IPS-20b (cell line): ENCODE results near the gene TLN1.
A peak's percentile ranks its signal among the peaks of the same experiment; 100 is the strongest.

ENCODE experiments used
- H3K27ac ChIP-seq: one replicate; pipeline ENCODE4 v1.5.1; 2013; ENCODE audit warnings: low read length
- H3K27me3 ChIP-seq: 2 replicates; pipeline ENCODE4 v1.6.1; 2013; ENCODE audit warnings: mild to moderate bottlenecking, low read length, inconsistent platforms; ENCODE audit not compliant: insufficient read depth
- H3K36me3 ChIP-seq: 2 replicates; pipeline ENCODE4 v1.6.1; 2013; ENCODE audit warnings: low read depth, mild to moderate bottlenecking, inconsistent platforms, low read length, moderate library complexity; ENCODE audit not compliant: insufficient read depth
- H3K4me1 ChIP-seq: 2 replicates; pipeline ENCODE4 v1.6.1; 2013; ENCODE audit warnings: mild to moderate bottlenecking, control low read depth, inconsistent platforms, low read length, moderate library complexity; ENCODE audit not compliant: insufficient read depth
- H3K4me3 ChIP-seq: 2 replicates; pipeline ENCODE4 v1.5.1; 2013; ENCODE audit warnings: mild to moderate bottlenecking, low read length, inconsistent platforms
- H3K9ac ChIP-seq: 2 replicates; pipeline ENCODE4 v1.6.1; 2013; ENCODE audit warnings: low read depth, mild to moderate bottlenecking, inconsistent platforms, low read length, moderate library complexity
- H3K9me3 ChIP-seq: 2 replicates; pipeline ENCODE4 v1.6.1; 2013; ENCODE audit warnings: mild to moderate bottlenecking, low read depth, low read length, inconsistent platforms; ENCODE audit not compliant: insufficient read depth

Gene TLN1

GRCh38 chr9:35737143-35737542 is 5.1 kb upstream of the TLN1 start:
- H3K9me3 ChIP-seq: no peaks in the 10 kb centered on the region
- H3K4me1 ChIP-seq: 0 out of 2 replicates have a peak, but pooled peaks cover 3% of the 10 kb centered on the region
- H3K27ac ChIP-seq: no peak overlapping the region
- H3K9ac ChIP-seq: no peak overlapping the region
- H3K4me3 ChIP-seq: no peak overlapping the region
- peaks cover 79% of the 10 kb centered on the region for H3K36me3 ChIP-seq
- H3K27me3 ChIP-seq: no peaks in the 10 kb centered on the region

GRCh38 chr9:35736201-35736633 is 4.2 kb upstream of the TLN1 start:
- Histone ChIP-seq H3K4me3 (no peak overlapping the region), H3K27me3 (no peaks in the 10 kb centered on the region), H3K4me1 (peaks cover 3% of the 10 kb centered on the region; the same call in 1 of the 2 replicates), H3K36me3 (peaks cover 71% of the 10 kb centered on the region), H3K27ac (peak overlapping the region; percentile 64), H3K9me3 (no peaks in the 10 kb centered on the region), H3K9ac (no peak overlapping the region)

GRCh38 chr9:35734096-35734495 is 2.1 kb upstream of the TLN1 start:
- H3K36me3 ChIP-seq: peaks cover 51% of the 10 kb centered on the region

GRCh38 chr9:35732800-35733541 is 976 bp upstream of the TLN1 start:
- H3K9ac ChIP-seq: peak overlapping the region; percentile 81

More at GRCh38 chr9:35734096-35734495, 2.1 kb upstream of the TLN1 start:
- Histone ChIP-seq H3K9me3 (no peaks in the 10 kb centered on the region), H3K27me3 (no peaks in the 10 kb centered on the region), H3K9ac (no peak overlapping the region), H3K4me1 (peaks cover 22% of the 10 kb centered on the region), H3K27ac (no peak overlapping the region), H3K4me3 (no peak overlapping the region)

GRCh38 chr9:35731415-35732184 is 395 bp downstream of the TLN1 start:
- Histone ChIP-seq H3K36me3 (peaks cover 26% of the 10 kb centered on the region), H3K27me3 (no peaks in the 10 kb centered on the region), H3K4me3 (peak overlapping the region; percentile 89), H3K9ac (peak overlapping the region; percentile 81), H3K4me1 (peaks cover 44% of the 10 kb centered on the region), H3K27ac (no peak overlapping the region), H3K9me3 (no peaks in the 10 kb centered on the region)

More at GRCh38 chr9:35732800-35733541, 976 bp upstream of the TLN1 start:
- H3K27me3 ChIP-seq: no peaks in the 10 kb centered on the region
- H3K27ac ChIP-seq: peak overlapping the region; percentile 9
- H3K36me3 ChIP-seq: peaks cover 40% of the 10 kb centered on the region
- no peaks in the 10 kb centered on the region for H3K9me3 ChIP-seq
- peak overlapping the region; percentile 89 for H3K4me3 ChIP-seq
- peaks cover 32% of the 10 kb centered on the region for H3K4me1 ChIP-seq

- Histone ChIP-seq H3K9me3 (no peaks in the 10 kb centered on the region), H3K27me3 (no peaks in the 10 kb centered on the region), H3K27ac (no peak overlapping the region), H3K36me3 (peaks cover 16% of the 10 kb centered on the region), H3K4me3 (peak overlapping the region; percentile 89), H3K4me1 (peaks cover 47% of the 10 kb centered on the region), H3K9ac (no peak overlapping the region; the same call in 1 of the 2 replicates)
Observed at GRCh38 chr9:35730486-35730854, 1.5 kb downstream of the TLN1 start.

DNA sequence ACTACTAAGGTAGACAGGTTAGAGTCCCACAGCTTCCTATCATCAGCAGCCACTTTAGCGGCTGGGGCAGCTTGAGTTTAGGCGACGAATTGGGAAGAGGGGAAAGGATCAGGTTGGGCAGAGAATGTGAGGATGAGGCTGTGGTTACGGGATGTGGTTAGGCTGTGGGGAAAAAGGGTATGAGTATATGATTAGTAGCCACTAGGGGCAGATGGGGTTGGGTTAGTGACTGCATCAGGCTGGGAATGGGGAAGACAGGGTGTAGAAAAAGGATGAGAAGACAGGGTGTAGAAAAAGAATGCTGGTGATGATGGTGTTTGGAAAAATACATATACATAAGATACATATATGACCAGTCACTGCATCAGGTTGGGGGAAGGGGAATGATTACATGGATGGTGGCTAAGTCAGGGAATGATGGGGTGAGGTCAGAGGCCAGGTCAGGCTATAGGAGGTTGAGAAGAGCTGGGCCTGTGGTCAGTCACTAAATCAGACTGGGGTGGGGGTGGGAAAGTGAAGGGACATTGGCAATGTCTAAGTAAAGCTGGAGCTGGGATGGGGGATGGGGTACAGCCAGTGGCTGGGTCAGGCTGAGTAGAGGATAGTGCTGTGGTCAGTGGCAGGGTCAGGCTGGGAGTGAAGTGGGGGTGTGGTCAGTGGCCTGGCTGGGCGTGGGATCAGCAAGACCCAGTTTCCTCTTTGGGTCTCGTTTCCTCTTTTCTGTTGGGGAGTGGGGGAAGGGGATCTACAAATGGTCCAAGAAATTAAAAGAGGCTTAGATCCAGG is 2.1 kb downstream of the TLN1 start:
- Histone ChIP-seq H3K4me1 (peaks cover 47% of the 10 kb centered on the region), H3K27me3 (no peaks in the 10 kb centered on the region), H3K9ac (peak overlapping the region; percentile 77; the same call in 1 of the 2 replicates), H3K4me3 (peak overlapping the region; percentile 89), H3K36me3 (peaks cover 16% of the 10 kb centered on the region), H3K27ac (peak overlapping the region; percentile 49), H3K9me3 (no peaks in the 10 kb centered on the region)

- H3K9me3 ChIP-seq: no peaks in the 10 kb centered on the region
- H3K27ac ChIP-seq: peak overlapping the region; percentile 49
- no peaks in the 10 kb centered on the region for H3K27me3 ChIP-seq
- peaks cover 47% of the 10 kb centered on the region for H3K4me1 ChIP-seq
- peak overlapping the region; percentile 89; the same call in 1 of the 2 replicates for H3K4me3 ChIP-seq
- peak overlapping the region; percentile 77; the same call in 1 of the 2 replicates for H3K9ac ChIP-seq
- H3K36me3 ChIP-seq: peaks cover 16% of the 10 kb centered on the region
Observed at GRCh38 chr9:35729101-35729500, 2.9 kb downstream of the TLN1 start.

DNA sequence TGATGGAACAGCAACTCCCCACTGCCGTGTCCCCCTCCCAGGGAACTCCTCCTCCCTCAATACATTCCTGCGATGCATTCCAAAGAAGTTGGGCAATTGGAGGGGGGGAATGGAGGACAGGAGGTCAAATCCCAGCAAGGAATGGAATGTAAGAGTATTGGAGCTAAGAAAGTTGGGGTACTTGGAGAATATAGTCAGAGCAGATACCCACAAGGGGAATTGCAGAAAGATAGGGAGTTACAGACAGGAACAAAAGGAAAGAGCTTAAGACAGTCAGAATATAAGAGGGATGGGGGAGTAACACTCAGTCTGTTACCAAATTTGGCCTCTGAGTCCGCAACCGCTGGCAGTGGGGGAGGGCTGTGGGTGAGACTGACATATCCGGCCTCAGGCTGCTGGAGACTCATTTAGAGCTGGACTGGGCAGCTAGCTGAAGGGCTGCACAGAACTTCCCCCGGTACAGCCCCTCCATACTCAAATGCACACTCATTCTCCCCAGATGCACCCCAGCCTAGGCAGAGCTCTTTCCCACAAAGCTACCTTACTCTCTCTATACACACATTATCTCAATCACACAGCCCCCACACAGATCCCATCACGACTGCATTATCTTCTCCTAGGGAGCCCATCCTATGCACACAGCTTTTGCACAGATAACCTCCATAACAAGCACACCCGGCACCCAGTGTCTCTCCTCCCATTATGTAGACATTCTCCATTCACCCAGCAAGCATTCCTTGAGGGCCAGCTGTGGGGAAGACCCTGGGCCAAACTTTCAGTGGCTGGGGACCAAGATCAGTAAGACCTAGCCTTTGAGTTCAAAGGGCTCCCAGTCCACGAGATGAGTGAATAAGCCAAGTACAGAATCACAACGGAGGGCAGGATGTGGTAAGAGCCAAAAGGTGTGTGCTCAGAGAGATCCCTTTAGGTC is 3.7 kb downstream of the TLN1 start:
- Histone ChIP-seq H3K27ac (peak overlapping the region; percentile 49), H3K4me3 (peak overlapping the region; percentile 55)

DNA sequence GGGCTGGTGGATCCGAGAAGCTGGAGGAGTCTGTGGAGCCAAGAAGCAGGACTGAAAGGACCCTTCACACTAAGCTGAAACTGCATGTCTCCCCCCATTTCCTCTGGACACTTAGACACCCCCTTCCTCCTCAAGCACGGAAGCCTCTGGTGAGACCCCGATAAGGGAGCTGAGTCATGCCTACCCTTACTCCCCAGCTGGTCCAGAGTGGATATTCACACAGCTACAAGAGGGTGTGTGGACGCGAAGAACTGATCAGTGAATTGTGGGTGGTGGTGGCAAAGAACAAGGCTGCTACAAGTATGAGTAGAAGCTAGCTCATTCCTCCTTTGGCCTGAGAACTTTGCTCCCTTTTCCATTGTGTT is 4.3 kb downstream of the TLN1 start:
- peak overlapping the region; percentile 55 for H3K4me3 ChIP-seq
- peak overlapping the region; percentile 49 for H3K27ac ChIP-seq
- H3K36me3 ChIP-seq: peaks cover 29% of the 10 kb centered on the region
- H3K4me1 ChIP-seq: peaks cover 44% of the 10 kb centered on the region
- no peaks in the 10 kb centered on the region for H3K9me3 ChIP-seq
- H3K27me3 ChIP-seq: no peaks in the 10 kb centered on the region
- peak overlapping the region; percentile 77; the same call in 1 of the 2 replicates for H3K9ac ChIP-seq

More for the DNA sequence above, 3.7 kb downstream of the TLN1 start:
- H3K9me3 ChIP-seq: no peaks in the 10 kb centered on the region
- H3K4me1 ChIP-seq: peaks cover 44% of the 10 kb centered on the region
- H3K27me3 ChIP-seq: no peaks in the 10 kb centered on the region
- peaks cover 23% of the 10 kb centered on the region for H3K36me3 ChIP-seq
- peak overlapping the region; percentile 77; the same call in 1 of the 2 replicates for H3K9ac ChIP-seq
